ENCODE measurements around the gene LRIT3. TPM values are rescaled to one million over a fixed set of nuclear protein-coding genes. Genes with fewer than 3 reads are reported as not detected.

The LRIT3 gene
- total RNA-seq, 2 donors from 2014 or later, result 0.85 to 1.4 TPM

- Histone ChIP-seq H3K27me3 (replicated peaks; ENCODE audit: insufficient read depth) (no peaks in the 10 kb centered on the region), H3K4me1 (ENCODE audit: control insufficient read depth in 1 of 2, low read depth in 2 of 2) (no peaks in the 10 kb centered on the region), H3K36me3 (no peaks in the 10 kb centered on the region), H3K9me3 (no peaks in the 10 kb centered on the region), H3K4me3 (no peak overlapping the region), H3K27ac (no peak overlapping the region)
- ATAC-seq (ENCODE audit: insufficient number of reproducible peaks, low FRiP score, low read depth) (no peak), DNase-seq (ENCODE audit: low spot score) (no peak)
- no peak for TF ChIP-seq CTCF (IDR thresholded peaks at IDR 0.05)
These were observed 65.8 kb downstream of the LRIT3 start for GRCh38 chr4:109913596-109914241.

GRCh38 chr4:109914322-109914721 lies 66.4 kb downstream of the LRIT3 start:
- Histone ChIP-seq H3K4me1 (ENCODE audit: control insufficient read depth in 1 of 2, low read depth in 2 of 2) (no peaks in the 10 kb centered on the region), H3K9me3 (no peaks in the 10 kb centered on the region), H3K36me3 (no peaks in the 10 kb centered on the region), H3K4me3 (no peak overlapping the region), H3K27ac (no peak overlapping the region), H3K27me3 (replicated peaks; ENCODE audit: insufficient read depth) (no peaks in the 10 kb centered on the region)
- no peak for ATAC-seq (ENCODE audit: insufficient number of reproducible peaks, low FRiP score, low read depth)
- no peak for DNase-seq (ENCODE audit: low spot score)
- no peak for TF ChIP-seq CTCF (IDR thresholded peaks at IDR 0.05)

DNA sequence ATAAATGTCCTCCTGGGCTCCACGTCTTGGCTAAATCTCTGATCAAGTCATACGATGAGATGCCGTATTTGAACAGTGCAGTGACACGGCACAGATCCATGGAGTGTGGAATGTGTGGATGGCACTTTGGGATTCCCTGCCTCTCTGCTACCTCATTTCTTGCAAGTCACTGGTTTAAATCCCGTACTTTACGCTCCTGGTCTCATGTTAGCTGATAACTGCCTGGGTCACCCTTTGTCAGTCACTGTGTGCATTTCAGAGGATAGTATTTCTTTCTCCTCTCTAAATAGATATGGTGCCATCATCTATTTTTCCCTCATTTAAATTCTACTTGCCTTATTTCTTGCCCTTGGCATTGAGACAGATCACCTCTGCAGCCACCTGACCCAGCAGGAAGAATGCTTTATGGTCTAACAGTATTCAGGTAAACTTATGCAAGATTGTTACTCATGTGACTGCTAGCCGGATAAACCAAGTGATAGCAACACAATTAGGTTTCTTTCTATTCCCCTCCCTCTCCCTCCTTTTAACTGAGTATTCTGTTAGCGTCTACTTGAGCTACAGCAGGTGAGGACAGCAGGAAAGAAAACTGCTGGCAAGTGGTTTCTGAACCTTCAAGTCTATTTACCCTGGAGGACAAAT lies 67.6 kb downstream of the LRIT3 start:
- no peaks in the 10 kb centered on the region for H3K36me3 ChIP-seq
- H3K27me3 ChIP-seq (replicated peaks; ENCODE audit: insufficient read depth), result no peaks in the 10 kb centered on the region
- DNase-seq (ENCODE audit: low spot score), result no peak
- H3K4me3 ChIP-seq, result no peak overlapping the region
- ATAC-seq (ENCODE audit: insufficient number of reproducible peaks, low FRiP score, low read depth), result no peak
- no peak for TF ChIP-seq CTCF (IDR thresholded peaks at IDR 0.05)
- H3K9me3 ChIP-seq, result no peaks in the 10 kb centered on the region
- no peak overlapping the region for H3K27ac ChIP-seq
- H3K4me1 ChIP-seq (ENCODE audit: control insufficient read depth in 1 of 2, low read depth in 2 of 2), result no peaks in the 10 kb centered on the region

DNA sequence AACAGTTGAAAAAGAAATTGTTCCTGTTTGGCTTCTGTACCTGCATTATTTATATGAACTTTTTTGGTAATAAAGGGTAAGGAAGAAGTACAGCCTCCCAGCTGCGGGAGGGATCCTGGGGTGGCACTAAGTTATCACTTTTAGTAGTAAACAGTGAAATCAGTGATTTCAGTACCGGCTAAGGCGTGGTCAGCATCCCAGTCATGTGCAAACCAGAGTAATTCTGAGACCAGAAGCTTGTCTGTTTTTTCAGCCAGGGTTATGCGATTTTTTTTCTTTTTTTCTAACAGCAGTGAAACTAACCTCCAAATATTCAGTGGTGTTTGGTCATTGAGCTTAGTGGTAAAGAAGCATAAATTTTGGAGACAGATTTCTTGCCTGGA lies 68.1 kb downstream of the LRIT3 start:
- Histone ChIP-seq H3K9me3 (no peaks in the 10 kb centered on the region), H3K36me3 (no peaks in the 10 kb centered on the region), H3K27me3 (replicated peaks; ENCODE audit: insufficient read depth) (no peaks in the 10 kb centered on the region), H3K27ac (no peak overlapping the region), H3K4me3 (no peak overlapping the region), H3K4me1 (ENCODE audit: control insufficient read depth in 1 of 2, low read depth in 2 of 2) (no peaks in the 10 kb centered on the region)
- ATAC-seq (ENCODE audit: insufficient number of reproducible peaks, low FRiP score, low read depth), result no peak
- no peak for DNase-seq (ENCODE audit: low spot score)
- TF ChIP-seq CTCF (IDR thresholded peaks at IDR 0.05), result no peak

- no peaks in the 10 kb centered on the region for H3K27me3 ChIP-seq (replicated peaks; ENCODE audit: insufficient read depth)
- no peak overlapping the region for H3K4me3 ChIP-seq
- no peak for TF ChIP-seq CTCF (IDR thresholded peaks at IDR 0.05)
- ATAC-seq (ENCODE audit: insufficient number of reproducible peaks, low FRiP score, low read depth), result no peak
- H3K27ac ChIP-seq, result no peak overlapping the region
- H3K9me3 ChIP-seq, result no peaks in the 10 kb centered on the region
- no peak for DNase-seq (ENCODE audit: low spot score)
- H3K36me3 ChIP-seq, result no peaks in the 10 kb centered on the region
- H3K4me1 ChIP-seq (ENCODE audit: control insufficient read depth in 1 of 2, low read depth in 2 of 2), result no peaks in the 10 kb centered on the region
These were observed 73.5 kb downstream of the LRIT3 start for GRCh38 chr4:109921384-109921808.

Other genes starting within 250 kb of the LRIT3 start
- gene CASP6, start 144.7 kb upstream of the LRIT3 start, total RNA-seq, result 10 to 100 TPM in 1 of 2 donors, 1 to 10 TPM in 1; 9.0 to 17.3 TPM
- 100 to 1,000 TPM in 1 of 2 donors, 10 to 100 TPM in 1; 20.3 to 635 TPM for gene PLA2G12A, start 118.0 kb upstream of the LRIT3 start, total RNA-seq
- 10 to 100 TPM in 1 of 2 donors, 1 to 10 TPM in 1; 2.2 to 20.5 TPM for gene CFI, start 46.1 kb upstream of the LRIT3 start, total RNA-seq
- gene GAR1, start 32.3 kb upstream of the LRIT3 start, total RNA-seq, result 1 to 10 TPM; 4.9 to 8.7 TPM
- gene RRH, start 20.1 kb upstream of the LRIT3 start, total RNA-seq, result 1 to 10 TPM in 1 of 2 donors, not detected in 1; 1.2 TPM
- gene EGF, start 64.8 kb downstream of the LRIT3 start, total RNA-seq, result not detected